HG02943 (cell line): ENCODE results near the gene CNOT2.
"Not testable (repeated sequence)": the region's sequence is repeated elsewhere in the genome, so short reads cannot be mapped to it uniquely, and the experiment has no call there.

Experiments used
- ATAC-seq: cut with Tn5 transposase; IDR thresholded peaks from one replicate; pipeline ENCODE4 v1.9.1; 2021; ENCODE audit warnings: mild to moderate bottlenecking, low read depth, moderate library complexity; ENCODE audit not compliant: unreplicated experiment

Gene CNOT2

DNA sequence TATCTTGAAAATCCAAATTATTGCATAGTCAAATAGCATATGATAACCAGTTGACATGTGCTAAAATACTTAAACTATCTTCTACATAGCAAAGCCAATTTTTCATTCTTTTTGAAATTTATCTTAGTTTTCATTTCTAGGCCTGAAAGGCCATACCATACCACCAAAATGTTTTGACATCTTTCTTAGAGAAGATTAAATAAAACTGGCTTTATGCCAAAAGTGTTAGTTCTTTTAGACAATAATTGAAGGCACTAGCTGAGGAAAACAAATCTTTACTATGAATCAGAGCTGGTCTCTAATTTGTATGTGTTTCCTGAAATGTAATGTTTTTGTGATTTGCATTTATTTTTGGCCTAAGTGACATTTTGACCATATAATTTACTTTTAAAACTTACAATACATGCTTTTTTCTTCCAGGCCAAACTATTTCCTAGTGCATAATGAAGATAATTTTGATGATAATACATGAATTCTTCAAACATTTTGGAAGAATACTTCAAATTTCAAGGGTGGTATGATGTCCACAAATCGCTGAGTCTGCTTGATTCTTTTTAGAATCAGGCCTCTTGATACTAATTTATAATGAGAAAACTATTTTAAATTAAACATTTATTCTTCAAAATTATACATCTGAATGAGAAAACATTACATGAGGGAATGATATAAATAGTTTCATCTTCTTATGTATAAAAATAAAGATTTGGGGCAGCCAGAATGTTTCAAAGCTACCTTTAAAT is 116.4 kb downstream of the CNOT2 start:
- no peak for ATAC-seq

DNA sequence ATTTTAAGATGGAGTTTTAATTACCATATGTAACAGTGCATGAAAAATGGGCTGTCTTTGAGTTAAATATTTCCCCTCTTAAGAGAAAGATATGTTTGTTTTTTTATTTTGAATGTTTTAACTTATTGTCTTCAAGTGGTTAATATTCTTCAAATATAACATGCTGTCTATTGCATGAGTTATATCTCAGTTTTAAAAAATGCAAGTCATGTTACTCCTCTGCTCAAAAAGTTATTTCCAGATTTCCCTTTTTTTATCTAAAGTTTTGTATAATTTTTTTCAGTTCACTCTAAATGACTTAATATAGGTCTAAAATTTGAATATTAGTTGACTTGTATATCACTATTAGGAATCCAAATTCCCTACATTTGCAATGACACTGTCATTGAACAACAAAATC is 117.0 kb downstream of the CNOT2 start:
- ATAC-seq: no peak

DNA sequence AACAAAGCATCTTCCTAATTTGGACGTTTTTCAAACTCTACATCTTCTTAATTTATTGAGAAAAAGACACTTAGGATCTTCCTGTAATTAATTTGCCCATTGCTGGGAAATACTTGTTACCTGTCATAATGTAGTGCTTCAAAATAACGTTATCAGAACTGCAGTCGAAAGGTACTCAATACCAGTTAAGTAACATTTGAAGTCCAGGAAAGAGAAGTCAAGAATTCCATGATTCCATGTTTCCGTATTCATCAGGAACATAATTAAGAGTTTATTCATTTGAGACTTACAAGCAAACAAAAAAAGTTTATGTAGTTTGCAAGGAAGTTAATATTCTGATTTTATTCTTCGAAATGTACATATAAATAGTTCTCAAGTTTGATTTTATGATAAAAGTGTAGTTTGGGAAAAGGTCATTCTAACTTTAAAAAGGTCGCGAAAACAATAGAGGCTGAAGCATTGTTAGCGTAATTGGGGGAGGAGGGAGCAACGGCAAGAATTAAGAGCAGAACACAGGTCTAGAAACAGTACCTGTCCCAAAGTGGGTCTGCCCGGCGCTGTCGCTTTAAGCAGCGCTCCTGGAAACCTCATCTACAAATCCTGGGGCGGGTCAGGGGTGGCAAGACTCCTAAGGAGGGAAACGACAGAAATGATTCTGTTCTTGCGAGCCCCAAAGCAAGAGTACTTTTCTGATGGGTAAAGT is 121.6 kb downstream of the CNOT2 start:
- no peak for ATAC-seq

DNA sequence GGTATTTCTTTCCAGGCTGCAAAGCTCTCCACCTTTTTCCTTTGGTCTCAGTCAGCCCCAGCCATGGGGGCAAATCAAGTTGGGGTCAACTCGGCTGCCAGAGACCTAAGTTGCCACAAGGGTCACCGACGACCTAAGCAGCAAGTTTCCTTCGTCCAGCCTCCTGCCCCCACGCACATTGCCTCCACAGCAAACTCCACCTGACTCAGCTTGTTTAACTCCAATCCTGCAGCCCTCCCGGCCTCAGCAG is 122.1 kb downstream of the CNOT2 start:
- no peak for ATAC-seq

DNA sequence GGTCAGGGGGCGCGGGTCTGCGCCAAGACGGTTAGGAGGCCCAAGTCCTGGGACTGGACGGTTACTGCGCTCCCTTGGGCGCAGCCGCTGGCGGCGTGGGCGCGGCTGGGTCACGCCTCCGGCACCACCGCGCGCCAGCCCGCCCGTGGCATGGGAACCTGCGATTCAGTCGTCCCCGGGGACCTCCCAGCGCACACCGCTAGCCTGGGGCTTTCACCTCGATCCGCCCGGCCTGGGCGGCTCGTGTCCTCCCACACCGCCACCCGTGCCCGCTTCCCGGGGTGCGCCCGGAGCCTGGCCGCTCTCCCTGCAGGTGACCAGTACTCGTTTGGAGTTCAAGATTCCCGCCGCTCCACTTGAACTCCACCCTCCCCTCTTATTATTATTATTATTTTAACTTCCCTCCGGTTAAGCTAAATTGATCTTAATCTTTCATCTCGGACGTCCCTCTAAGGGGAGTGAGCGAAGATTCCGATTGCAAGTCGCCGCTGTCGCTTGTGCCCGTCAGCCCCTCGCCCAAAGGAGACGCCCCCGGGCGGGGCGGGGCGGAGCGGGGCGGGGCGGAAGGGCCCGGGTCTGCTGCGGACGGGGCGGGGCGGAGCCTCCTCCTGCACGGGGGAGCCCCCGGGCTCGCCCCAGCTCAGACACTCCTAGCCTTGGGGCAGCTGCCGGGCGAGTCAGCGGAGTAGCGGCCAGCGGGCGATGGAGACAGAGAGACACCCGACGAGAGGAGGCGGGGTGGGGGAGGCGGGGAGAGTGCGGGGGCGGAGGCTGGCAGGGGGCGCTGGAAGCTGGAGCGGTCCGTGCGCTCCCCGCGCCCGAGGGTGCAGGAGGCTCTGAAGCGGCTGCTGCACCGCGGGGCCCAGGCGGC is 122.7 kb downstream of the CNOT2 start, which contains the start of gene KCNMB4:
Gene KCNMB4, plus strand, starts transcription at position 643 of the 871 bp plus-strand sequence. CDS start 445 bp downstream, outside the sequence.
- peak; percentile 78 for ATAC-seq

DNA sequence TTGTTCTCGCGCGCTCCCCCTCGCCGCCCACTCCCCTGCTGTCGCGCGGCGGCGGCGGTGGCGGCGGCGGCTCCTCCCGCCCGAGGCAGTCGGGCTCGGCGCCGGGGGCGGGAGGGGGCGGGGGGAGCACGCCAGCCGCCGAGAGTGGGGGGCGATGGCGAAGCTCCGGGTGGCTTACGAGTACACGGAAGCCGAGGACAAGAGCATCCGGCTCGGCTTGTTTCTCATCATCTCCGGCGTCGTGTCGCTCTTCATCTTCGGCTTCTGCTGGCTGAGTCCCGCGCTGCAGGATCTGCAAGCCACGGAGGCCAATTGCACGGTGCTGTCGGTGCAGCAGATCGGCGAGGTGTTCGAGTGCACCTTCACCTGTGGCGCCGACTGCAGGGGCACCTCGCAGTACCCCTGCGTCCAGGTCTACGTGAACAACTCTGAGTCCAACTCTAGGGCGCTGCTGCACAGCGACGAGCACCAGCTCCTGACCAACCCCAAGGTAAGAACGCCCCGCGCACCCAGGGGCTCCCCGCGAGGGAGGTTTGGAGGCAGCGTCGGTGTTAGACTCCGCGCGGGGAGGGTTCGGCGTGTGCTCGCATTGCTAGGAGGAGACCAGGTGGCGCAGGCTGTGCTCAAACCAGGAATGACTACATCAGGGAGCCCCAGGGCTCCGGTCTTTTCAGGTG is 123.5 kb downstream of the CNOT2 start:
- ATAC-seq: peak; percentile 41

DNA sequence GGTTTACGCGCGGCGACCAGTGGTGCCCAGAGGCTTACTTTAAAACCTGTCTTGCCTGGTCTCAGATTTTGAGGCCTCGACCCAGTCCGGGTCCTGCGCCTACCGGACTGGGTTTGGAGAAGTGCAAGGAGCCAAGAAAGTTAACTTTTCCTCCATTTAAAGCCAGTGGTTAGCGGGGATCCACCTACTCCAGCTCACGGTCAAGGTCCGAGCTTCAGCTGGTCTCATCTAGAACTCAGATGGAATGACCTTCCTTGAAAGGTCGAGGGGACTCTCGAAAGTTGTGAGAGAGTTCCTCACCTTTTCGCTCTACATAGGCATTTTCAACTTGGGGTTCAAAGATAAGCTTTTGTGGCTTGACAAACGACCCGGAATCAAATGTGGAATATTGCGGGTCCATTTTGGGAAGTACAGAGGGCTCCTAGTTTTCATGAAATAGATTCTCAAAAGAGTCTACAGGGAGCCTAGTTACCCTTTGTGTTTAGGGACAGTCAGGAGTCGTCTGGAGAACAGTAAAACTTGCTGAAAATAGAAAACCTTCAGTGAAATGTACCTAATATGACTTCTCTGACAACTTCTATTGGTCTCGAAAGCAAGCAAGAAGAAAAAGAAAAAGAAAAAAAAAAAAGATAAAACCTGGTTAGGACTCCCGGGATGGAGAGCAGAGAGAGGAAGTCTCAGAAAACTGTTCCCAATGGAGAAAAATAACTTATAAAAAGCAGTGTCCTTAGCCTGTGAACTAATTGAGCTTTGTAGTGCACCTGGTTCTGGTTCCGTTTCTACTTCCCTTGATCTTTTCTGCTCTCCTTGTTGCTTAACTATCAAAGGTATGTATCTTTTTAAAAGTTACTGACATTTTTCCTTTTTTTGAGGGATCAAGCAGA is 124.3 kb downstream of the CNOT2 start:
- ATAC-seq: no peak

DNA sequence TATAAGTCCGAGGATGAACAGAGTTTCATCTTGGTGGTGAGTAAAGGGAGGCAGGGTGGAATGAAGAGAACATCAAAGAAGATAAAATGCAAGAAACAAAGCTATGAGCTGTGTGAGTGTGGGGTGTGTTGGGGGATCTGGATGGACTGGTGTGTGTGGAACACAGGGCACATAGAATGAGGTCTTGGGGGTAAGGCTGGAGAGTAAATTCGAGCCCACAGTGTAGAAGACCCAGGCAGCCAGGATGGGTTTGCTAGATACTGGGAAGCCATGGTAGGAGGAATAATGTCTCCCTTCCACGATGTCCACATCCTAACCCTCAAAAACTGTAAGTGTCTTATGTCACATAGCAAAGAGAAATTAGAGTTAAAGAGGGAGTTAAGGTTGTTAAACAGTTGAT is 129.6 kb downstream of the CNOT2 start:
- no peak for ATAC-seq

DNA sequence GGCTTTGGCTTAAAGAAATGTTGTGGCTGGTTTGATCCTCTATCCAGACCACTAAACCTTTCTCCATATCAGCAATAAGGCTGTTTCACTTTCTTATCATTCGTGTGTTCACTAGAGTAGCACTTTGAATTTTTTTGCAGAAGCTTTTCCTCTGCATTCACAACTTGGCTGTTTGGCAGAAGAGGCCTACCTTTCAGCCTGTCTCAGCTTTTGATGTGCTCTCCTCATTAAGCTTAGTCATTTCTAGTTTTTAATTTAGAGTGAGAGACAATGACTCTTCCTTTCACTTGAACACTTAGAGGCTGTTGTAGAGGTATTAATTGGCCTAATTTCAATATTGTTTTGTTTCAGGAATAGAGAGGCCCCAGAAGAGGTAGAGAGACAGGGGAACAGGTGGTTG is 136.6 kb downstream of the CNOT2 start:
- no peak for ATAC-seq

DNA sequence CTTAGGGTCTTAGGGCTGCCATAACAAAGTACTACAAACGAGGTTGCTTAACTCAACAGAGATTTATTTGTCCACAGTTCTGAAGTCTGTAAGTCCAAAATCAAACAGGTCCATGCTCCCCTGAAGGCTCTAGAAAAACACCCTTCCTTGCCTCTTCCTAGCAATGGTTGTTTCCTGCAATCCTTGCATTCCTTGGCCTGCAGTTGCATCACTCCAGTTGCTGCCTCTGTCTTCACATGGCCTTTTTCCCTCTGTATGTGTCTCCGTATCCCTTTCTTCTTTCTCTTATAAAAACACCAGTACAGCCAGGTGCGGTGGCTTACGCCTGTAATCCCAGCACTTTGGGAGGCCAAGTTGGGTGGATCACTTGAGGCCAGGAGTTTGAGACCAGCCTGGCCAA is 140.3 kb downstream of the CNOT2 start:
- ATAC-seq: no peak

DNA sequence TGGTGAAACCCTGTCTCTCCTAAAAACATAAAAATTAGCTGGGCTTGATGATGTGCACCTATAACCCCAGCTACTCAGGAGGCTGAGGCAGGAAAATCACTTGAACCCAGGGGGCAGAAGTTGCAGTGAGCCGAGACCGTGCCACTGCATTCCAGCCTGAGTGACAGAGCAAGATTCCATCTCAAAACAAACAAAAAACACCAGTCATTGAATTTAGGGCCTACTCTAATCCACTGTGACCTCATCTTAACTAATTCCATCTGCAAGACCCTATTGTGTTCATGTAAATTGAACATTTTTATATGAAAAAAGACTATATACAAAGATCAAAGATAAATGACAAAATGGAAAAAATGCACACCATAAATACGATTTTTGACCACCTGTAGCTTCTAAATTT is 140.7 kb downstream of the CNOT2 start:
- ATAC-seq: no peak

DNA sequence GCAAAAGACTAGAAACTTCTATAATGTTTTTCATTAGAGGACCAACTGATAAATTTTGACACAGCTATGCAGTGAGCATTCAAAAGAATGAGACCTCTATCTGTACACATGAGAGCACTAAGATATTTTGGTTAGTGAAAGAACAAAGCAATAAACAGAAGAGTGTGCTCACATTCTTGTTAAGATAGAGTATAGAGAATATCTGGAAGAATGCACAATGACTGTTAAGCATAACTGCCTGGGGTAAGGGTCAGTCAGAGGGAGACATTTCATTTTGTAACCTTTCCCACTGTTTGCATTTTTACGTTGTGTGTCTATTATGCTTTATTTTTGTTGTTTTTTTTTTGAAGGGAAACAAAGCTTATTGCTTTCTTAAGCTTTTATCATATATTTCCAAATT is 143.5 kb downstream of the CNOT2 start:
- no peak for ATAC-seq

DNA sequence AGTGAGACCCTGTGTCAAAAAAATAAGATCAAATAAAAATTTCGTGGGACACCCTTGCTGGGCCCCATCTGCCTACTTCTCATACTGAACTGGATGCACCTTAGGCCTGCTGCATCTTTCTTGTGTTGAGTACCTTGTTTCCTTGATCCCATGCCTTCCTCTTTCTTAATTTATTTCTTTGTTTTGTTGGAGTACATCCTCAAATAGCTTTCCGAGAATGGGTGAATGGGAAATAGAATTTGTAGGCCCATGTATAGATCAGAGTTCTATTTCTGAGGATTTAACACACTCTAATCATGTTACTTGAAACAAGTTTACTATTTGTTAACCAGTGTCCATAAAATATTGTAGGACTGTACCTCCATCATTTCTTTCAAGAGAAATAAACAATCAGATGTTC is 146.4 kb downstream of the CNOT2 start:
- ATAC-seq: no peak

DNA sequence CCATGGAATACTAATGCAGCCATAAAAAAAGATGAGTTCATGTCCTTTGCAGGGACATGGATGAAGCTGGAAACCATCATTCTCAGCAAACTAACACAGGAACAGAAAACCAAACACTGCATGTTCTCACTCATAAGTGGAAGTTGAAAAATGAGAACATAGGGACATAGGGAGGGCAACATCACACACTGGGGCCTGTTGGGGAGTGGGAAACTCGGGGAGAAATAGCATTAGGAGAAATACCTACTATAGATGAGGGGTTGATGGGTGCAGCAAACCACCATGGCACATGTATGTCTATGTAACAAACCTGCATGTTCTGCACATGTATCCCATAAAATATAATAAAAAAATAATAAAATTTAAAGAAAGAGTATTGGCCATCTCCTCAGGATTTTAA is 149.4 kb downstream of the CNOT2 start:
- not testable (repeated sequence) for ATAC-seq

DNA sequence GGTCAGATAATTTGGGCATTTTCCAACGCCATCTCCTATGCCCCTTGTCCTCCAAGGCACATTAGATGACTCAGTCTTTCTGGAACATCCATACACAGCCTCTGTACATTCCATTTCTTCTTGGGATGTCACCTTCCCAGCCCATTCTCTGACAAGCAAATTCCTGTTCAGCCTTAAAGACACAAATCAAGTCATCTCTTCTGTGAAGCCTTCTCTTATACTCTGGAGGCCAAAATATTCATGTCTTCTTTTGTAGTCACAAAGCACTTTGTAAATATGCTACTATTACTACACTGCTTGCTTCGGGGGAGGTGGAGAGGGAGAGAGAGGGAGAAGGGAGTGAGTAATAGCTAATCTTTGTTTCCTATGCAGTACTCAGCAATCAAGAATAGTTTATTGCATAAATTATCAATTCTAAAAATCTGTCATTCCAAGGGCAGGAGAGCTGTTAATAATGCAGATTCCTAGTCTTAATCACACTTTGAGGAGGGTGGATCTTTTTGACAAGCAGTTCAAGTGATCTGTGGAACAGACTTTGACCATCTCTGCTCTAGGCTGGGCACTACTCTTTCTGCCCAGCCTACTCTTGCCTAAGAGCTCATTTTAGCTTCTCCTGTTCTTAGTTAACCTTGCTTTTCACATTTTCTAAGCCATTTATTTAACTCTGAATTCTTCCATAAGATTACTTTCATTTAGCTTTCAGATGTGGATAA is 150.7 kb downstream of the CNOT2 start:
- ATAC-seq: no peak

DNA sequence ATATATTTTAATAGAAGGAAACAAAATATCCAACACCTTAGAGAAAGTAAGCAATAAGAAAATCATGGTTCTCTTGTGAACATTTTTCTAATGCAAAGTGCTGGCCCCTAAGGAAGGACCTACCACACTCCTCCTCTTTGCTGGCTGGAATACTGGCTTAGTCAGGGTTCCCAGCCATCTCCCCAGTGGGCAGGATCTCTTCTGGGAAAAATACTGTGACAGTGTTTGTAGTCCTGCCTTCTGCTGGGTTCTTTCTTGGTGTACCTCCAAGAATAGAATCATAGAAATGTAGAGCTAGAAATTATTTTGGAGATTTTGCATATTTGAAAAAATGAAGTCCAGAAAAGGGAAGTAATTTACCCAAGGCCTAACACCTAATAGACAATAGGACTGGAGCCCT is 154.8 kb downstream of the CNOT2 start:
- ATAC-seq: no peak

DNA sequence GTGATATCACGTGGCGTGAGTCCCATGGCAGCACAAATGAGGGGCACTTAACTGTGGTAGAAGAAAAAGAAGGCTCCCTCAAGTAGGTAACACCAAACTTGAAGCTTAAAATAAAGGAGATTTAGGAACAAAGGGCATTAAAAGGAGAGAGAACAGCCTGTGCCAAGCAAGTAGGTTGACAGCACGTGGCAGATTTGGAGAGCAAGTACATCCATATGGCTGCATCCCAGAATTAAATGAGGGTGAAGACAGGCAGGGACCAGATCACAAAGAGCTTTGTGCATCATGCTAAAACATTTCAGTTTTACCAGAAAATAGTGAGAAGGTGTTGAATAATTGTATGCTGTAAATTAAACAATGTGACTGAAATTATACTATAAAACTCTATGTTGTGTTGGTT is 155.6 kb downstream of the CNOT2 start:
- no peak for ATAC-seq

DNA sequence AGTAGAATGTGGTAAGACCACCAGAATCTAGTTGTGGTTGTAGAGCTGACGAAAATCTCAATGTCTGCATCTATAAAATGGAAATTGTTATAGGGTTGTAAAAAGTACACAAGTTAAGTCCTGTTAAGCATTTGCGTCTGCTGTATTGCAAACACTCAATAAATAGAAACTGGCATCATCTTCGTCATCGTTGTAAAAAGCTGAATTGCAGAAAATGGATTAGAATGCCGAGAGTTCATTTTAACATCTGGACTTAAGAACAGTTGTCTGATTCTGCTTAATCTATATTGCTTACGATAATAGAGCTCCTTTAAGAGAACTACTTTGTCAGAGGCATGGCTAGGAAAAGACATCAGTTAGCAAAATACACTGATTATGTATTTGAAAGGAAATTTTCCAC is 156.1 kb downstream of the CNOT2 start:
- ATAC-seq: no peak

DNA sequence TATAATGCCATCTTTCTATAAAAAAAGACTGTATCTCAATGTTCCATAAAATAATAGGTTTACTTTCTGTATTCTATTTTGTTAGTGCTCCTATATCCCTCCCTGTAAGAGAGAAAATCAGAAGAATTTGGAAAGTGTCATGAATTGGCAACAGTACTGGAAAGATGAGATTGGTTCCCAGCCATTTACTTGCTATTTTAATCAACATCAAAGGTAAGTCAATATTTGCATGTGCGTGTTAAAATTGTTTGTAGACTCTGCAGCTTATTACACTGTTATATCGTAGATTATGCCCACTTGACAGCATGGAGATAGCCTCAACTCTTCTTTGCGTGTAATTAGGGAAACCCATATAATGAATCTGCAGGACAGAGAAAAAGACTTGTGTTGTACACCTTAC is 156.9 kb downstream of the CNOT2 start:
- ATAC-seq: no peak
